Esophagus squamous epithelium (tissue), 4 donors: ENCODE measurements around the gene ARL4A.
A peak's percentile ranks its signal among the peaks of the same experiment; 100 is the strongest.

Experiments
- POLR2A ChIP-seq, 4 donors: fragments of 450-650 bp; IDR thresholded peaks; one replicate each; pipeline ENCODE4 v1.6.1; 2017; ENCODE audit warnings: antibody characterized with exemption in 4 of 4, mild to moderate bottlenecking in 4 of 4, moderate library complexity in 3 of 4
- TF ChIP-seq, protein P1 (sequence below), 6 experiments: fragments of 450-650 bp in 4 of 6; fragments of 200-600 bp in 2 of 6; sonication (generic) in 2 of 6; IDR thresholded peaks; one replicate each; pipeline ENCODE4 v1.5.1; 2016 to 2019; ENCODE audit warnings: antibody characterized with exemption in 6 of 6, mild to moderate bottlenecking in 4 of 6, moderate library complexity in 4 of 6

DNA sequence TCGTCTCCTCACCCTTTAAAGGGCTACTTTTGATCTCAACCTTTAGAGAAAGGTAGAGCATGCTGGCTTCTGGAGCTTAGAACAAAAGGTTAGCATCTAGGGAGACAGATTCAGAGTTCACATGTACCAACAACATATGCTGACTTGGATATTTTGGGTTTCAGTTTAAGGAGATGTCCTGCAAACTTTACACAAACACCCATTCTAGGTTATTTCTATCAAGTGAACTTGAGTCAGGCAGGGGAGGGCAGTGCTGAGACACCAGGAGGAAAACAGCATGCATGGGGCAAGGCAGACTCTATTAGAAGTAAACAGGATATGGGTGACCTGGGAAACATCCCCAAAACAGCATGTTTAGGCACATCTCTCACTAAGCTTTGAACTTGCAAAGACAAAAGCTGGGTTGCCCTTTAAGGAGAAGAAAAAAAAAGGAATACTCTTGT is 43.8 kb downstream of the ARL4A start:
- TF ChIP-seq, protein P1, sequence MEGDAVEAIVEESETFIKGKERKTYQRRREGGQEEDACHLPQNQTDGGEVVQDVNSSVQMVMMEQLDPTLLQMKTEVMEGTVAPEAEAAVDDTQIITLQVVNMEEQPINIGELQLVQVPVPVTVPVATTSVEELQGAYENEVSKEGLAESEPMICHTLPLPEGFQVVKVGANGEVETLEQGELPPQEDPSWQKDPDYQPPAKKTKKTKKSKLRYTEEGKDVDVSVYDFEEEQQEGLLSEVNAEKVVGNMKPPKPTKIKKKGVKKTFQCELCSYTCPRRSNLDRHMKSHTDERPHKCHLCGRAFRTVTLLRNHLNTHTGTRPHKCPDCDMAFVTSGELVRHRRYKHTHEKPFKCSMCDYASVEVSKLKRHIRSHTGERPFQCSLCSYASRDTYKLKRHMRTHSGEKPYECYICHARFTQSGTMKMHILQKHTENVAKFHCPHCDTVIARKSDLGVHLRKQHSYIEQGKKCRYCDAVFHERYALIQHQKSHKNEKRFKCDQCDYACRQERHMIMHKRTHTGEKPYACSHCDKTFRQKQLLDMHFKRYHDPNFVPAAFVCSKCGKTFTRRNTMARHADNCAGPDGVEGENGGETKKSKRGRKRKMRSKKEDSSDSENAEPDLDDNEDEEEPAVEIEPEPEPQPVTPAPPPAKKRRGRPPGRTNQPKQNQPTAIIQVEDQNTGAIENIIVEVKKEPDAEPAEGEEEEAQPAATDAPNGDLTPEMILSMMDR (IDR thresholded peaks at IDR 0.05), result peak in 3 of 6 experiments; percentile 11 to 50 (median 23)
- TF ChIP-seq POLR2A (IDR thresholded peaks at IDR 0.05), result no peak
